ENCODE measurements around the gene TNIK. TPM values are rescaled to one million over a fixed set of nuclear protein-coding genes. Genes with fewer than 3 reads are reported as not detected.

Gene TNIK
- polyA plus RNA-seq, 1 of the 3 experiments (the other 2 are of a cell fraction): 19.4 TPM

DNA sequence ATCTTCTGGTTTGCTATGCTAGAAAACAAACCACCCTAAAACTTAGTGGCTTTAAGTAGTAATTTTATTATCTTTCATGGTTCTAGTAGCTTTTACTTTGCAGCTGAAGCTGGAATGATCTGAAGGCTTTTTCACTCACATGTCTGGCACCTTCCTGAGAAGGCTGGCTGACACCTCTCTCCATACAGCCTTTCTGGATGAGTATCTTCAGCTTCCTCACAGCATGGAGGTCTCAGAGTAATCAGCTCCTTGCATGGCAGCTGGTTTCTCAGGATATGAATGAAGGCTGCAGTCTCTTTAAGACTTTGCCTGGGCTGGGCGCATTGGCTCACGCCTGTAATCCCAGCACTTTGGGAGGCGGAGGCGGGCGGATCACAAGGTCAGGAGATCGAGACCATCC is 50.0 kb downstream of the TNIK start (continued):
- TF ChIP-seq, protein P1, sequence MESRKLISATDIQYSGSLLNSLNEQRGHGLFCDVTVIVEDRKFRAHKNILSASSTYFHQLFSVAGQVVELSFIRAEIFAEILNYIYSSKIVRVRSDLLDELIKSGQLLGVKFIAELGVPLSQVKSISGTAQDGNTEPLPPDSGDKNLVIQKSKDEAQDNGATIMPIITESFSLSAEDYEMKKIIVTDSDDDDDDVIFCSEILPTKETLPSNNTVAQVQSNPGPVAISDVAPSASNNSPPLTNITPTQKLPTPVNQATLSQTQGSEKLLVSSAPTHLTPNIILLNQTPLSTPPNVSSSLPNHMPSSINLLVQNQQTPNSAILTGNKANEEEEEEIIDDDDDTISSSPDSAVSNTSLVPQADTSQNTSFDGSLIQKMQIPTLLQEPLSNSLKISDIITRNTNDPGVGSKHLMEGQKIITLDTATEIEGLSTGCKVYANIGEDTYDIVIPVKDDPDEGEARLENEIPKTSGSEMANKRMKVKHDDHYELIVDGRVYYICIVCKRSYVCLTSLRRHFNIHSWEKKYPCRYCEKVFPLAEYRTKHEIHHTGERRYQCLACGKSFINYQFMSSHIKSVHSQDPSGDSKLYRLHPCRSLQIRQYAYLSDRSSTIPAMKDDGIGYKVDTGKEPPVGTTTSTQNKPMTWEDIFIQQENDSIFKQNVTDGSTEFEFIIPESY (IDR thresholded peaks at IDR 0.05; ENCODE audit: borderline replicate concordance, low read depth): no peak
- TF ChIP-seq ELF1 (IDR thresholded peaks at IDR 0.05): no peak

DNA sequence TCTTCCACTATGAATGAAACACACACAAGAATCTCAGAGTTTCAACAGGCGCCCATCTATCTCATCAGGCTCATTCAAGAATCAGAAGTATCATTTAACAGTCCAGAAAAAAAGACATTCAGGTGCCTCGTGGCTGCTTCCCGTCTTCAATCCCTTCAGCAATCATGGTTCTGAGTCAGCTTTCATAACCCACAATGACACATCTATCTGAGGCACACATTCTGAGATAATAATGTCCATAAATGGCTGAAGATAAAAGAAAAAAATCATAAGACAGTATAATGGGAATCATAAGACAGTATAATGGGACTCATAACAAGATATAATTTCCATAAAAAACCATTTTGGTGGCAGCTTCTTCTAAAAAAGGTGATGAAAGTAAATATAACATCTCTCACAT is 52.4 kb downstream of the TNIK start:
- DNase-seq: no peak
- Histone ChIP-seq H4K20me1 (ENCODE audit: insufficient read depth) (no peaks in the 10 kb centered on the region), H3K27me3 (ENCODE audit: insufficient read depth) (no peaks in the 10 kb centered on the region), H3K27ac (ENCODE audit: low read depth in 2 of 2, low read length in 1 of 2) (peak overlapping the region in 1 of 2 experiments; percentile 70; a peak in 2 of 4 replicates), H3K9ac (no peak overlapping the region), H3K4me2 (peak overlapping the region; percentile 37; the same call in 1 of the 2 replicates), H3K4me1 (ENCODE audit: control insufficient read depth in 1 of 2, insufficient read depth in 2 of 2, low read depth in 1 of 2, low read length in 1 of 2) (peaks cover 0 to 10% of the 10 kb centered on the region in 2 experiments; a peak in 2 of 4 replicates), H3K9me2 (no peaks in the 10 kb centered on the region), H2AFZ (ENCODE audit: low read depth) (no peak overlapping the region), H3K36me3 (replicated peaks in 1 of 2; ENCODE audit: control insufficient read depth in 1 of 2, insufficient read depth in 2 of 2, low read length in 1 of 2) (no peaks in the 10 kb centered on the region), H3K79me2 (ENCODE audit: insufficient read depth) (peaks cover 81% of the 10 kb centered on the region), H3F3A (replicated peaks; ENCODE audit: insufficient read depth) (peaks cover 12% of the 10 kb centered on the region), H3K9me3 (no peaks in the 10 kb centered on the region), H3K4me3 (ENCODE audit: low read depth in 2 of 2, low read length in 1 of 2) (no peak overlapping the region)
- 19% methylated on average over 3 of the region's 3 CpGs for WGBS (ENCODE audit: low lambda C conversion rate)
- ChIA-PET CTCF (interaction anchor here (1.7 kb wide), 1 partner anchor 158 kb away, joined by 4 read pairs; no protein-coding TSS in a partner anchor), POLR2A (no interaction called here)
- TF ChIP-seq TCF12 (IDR thresholded peaks at IDR 0.05) (peak; percentile 82), GABPA (IDR thresholded peaks at IDR 0.05; ENCODE audit: low read depth) (no peak), RCOR1 (IDR thresholded peaks at IDR 0.05; ENCODE audit: low read length) (no peak), FOXJ3 (CRISPR knock-in tag; IDR thresholded peaks at IDR 0.05) (no peak), RFX5 (IDR thresholded peaks at IDR 0.05; ENCODE audit: low read length) (no peak), MXI1 (IDR thresholded peaks at IDR 0.05; ENCODE audit: low read depth, low read length) (no peak), NRF1 (IDR thresholded peaks at IDR 0.05; ENCODE audit: low read depth, low read length) (no peak), ELF1 (IDR thresholded peaks at IDR 0.05) (no peak), RXRA (IDR thresholded peaks at IDR 0.05; ENCODE audit: borderline replicate concordance, low read depth) (no peak), FOSL2 (IDR thresholded peaks at IDR 0.05; ENCODE audit: borderline replicate concordance, low read depth) (peak; percentile 84; the same call in 1 of the 2 replicates), SMC3 (IDR thresholded peaks at IDR 0.05; ENCODE audit: low read depth, low read length) (no peak), FOXM1 (IDR thresholded peaks at IDR 0.05; ENCODE audit: low read depth) (no peak), CHD2 (IDR thresholded peaks at IDR 0.05; ENCODE audit: low read length, partially characterized antibody) (no peak), RAD21 (IDR thresholded peaks at IDR 0.05; ENCODE audit: low read length) (no peak), POLR2AphosphoS5 (IDR thresholded peaks at IDR 0.05; ENCODE audit: low read depth, low read length) (no peak), GATA2 (CRISPR knock-in tag; IDR thresholded peaks at IDR 0.05) (no peak), MEF2A (IDR thresholded peaks at IDR 0.05; ENCODE audit: borderline replicate concordance, low read depth) (no peak), EP300 (IDR thresholded peaks at IDR 0.05; ENCODE audit: borderline replicate concordance in 1 of 2, low read depth in 1 of 2, low read length in 1 of 2) (0 out of 4 replicates have a peak, but pooled peaks of 1 of the 2 experiments have one; percentile 60)
- TF ChIP-seq, protein P2, sequence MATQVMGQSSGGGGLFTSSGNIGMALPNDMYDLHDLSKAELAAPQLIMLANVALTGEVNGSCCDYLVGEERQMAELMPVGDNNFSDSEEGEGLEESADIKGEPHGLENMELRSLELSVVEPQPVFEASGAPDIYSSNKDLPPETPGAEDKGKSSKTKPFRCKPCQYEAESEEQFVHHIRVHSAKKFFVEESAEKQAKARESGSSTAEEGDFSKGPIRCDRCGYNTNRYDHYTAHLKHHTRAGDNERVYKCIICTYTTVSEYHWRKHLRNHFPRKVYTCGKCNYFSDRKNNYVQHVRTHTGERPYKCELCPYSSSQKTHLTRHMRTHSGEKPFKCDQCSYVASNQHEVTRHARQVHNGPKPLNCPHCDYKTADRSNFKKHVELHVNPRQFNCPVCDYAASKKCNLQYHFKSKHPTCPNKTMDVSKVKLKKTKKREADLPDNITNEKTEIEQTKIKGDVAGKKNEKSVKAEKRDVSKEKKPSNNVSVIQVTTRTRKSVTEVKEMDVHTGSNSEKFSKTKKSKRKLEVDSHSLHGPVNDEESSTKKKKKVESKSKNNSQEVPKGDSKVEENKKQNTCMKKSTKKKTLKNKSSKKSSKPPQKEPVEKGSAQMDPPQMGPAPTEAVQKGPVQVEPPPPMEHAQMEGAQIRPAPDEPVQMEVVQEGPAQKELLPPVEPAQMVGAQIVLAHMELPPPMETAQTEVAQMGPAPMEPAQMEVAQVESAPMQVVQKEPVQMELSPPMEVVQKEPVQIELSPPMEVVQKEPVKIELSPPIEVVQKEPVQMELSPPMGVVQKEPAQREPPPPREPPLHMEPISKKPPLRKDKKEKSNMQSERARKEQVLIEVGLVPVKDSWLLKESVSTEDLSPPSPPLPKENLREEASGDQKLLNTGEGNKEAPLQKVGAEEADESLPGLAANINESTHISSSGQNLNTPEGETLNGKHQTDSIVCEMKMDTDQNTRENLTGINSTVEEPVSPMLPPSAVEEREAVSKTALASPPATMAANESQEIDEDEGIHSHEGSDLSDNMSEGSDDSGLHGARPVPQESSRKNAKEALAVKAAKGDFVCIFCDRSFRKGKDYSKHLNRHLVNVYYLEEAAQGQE (IDR thresholded peaks at IDR 0.05; ENCODE audit: low read depth, low read length): 0 out of 2 replicates have a peak, but pooled peaks have one; percentile 13
- TF ChIP-seq, protein P3, sequence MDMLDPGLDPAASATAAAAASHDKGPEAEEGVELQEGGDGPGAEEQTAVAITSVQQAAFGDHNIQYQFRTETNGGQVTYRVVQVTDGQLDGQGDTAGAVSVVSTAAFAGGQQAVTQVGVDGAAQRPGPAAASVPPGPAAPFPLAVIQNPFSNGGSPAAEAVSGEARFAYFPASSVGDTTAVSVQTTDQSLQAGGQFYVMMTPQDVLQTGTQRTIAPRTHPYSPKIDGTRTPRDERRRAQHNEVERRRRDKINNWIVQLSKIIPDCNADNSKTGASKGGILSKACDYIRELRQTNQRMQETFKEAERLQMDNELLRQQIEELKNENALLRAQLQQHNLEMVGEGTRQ (IDR thresholded peaks at IDR 0.05; ENCODE audit: borderline replicate concordance, low read depth, low read length): no peak
- TF ChIP-seq, protein P1 (IDR thresholded peaks at IDR 0.05; ENCODE audit: borderline replicate concordance, low read depth): no peak
- TF ChIP-seq, protein P4, sequence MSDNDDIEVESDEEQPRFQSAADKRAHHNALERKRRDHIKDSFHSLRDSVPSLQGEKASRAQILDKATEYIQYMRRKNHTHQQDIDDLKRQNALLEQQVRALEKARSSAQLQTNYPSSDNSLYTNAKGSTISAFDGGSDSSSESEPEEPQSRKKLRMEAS (IDR thresholded peaks at IDR 0.05; ENCODE audit: low read depth): peak; percentile 80
- TF ChIP-seq, protein P5, sequence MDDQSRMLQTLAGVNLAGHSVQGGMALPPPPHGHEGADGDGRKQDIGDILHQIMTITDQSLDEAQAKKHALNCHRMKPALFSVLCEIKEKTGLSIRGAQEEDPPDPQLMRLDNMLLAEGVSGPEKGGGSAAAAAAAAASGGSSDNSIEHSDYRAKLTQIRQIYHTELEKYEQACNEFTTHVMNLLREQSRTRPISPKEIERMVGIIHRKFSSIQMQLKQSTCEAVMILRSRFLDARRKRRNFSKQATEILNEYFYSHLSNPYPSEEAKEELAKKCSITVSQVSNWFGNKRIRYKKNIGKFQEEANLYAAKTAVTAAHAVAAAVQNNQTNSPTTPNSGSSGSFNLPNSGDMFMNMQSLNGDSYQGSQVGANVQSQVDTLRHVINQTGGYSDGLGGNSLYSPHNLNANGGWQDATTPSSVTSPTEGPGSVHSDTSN (IDR thresholded peaks at IDR 0.05): peak; percentile 88
